GM12878 (cell line): ENCODE data around the gene VPS16. TPM values are rescaled to one million over a fixed set of nuclear protein-coding genes. Genes with fewer than 3 reads are reported as not detected.

Experiments used
- BHLHE40 ChIP-seq, 2 experiments: fragments of 450-650 bp in 1 of 2; IDR thresholded peaks; 2 replicates each; pipeline ENCODE4 v1.6.1; 2011 to 2017; ENCODE audit warnings: low read depth in 2 of 2, borderline replicate concordance in 1 of 2, improper control_type of control experiment in 1 of 2, low read length in 1 of 2, mild to moderate bottlenecking in 1 of 2
- CHD1 ChIP-seq: IDR thresholded peaks from 2 replicates; pipeline ENCODE4 v1.6.1; 2012; ENCODE audit warnings: low read depth, low read length, improper control_type of control experiment
- CREB1 ChIP-seq: IDR thresholded peaks from 2 replicates; pipeline ENCODE4 v1.6.1; 2012; ENCODE audit warnings: low read depth, mild to moderate bottlenecking, inconsistent platforms
- EP300 ChIP-seq, 2 experiments: fragments of 150-350 bp in 1 of 2; IDR thresholded peaks; 2 replicates each; pipeline ENCODE4 v1.6.1; 2011 to 2012; ENCODE audit warnings: low read depth in 2 of 2, low read length in 2 of 2, borderline replicate concordance in 1 of 2, improper control_type of control experiment in 1 of 2, inconsistent platforms in 1 of 2; ENCODE audit not compliant: control insufficient read depth in 1 of 2
- FOXM1 ChIP-seq: IDR thresholded peaks from 2 replicates; pipeline ENCODE4 v1.6.1; 2012; ENCODE audit warnings: low read depth, mild to moderate bottlenecking, inconsistent platforms, low read length, moderate library complexity
- GATAD2B ChIP-seq: fragments of 450-650 bp; conservative IDR thresholded peaks from 2 replicates; pipeline ENCODE4 v1.6.1; 2017; ENCODE audit warnings: low read depth, mild to moderate bottlenecking, moderate library complexity
- IRF5 ChIP-seq: fragments of 450-650 bp; IDR thresholded peaks from 2 replicates; pipeline ENCODE4 v1.6.1; 2017; ENCODE audit warnings: borderline replicate concordance
- NRF1 ChIP-seq: conservative IDR thresholded peaks from 2 replicates; pipeline ENCODE4 v1.6.1; 2011; ENCODE audit warnings: mild to moderate bottlenecking, low read depth, low read length, improper control_type of control experiment
- POLR2AphosphoS2 ChIP-seq: IDR thresholded peaks from 2 replicates; pipeline ENCODE4 v1.6.1; 2011; ENCODE audit warnings: low read depth, mild to moderate bottlenecking, low read length, improper control_type of control experiment, moderate library complexity
- SP1 ChIP-seq: IDR thresholded peaks from one replicate; pipeline ENCODE4 v1.6.1; 2011; ENCODE audit warnings: low read depth, low read length
- STAT1 ChIP-seq: fragments of 450-650 bp; conservative IDR thresholded peaks from 2 replicates; pipeline ENCODE4 v1.6.1; 2014; ENCODE audit warnings: antibody characterized with exemption, mild to moderate bottlenecking
- polyA plus RNA-seq, 11 experiments: library from polyadenylated mRNA; depleted of rRNA in 4 of 11; unstranded in 6 of 11; stranded (reverse) in 5 of 11; fragments of >200 nt; fragmentation: Nextera tagmentation in 4 of 11; fragmentation: Illumina TruSeq in 1 of 11; extraction: Ambion mirVana in 4 of 11; extraction: Trizol in 1 of 11; gene quantifications; 1 replicate in 1 of 11; 2 replicates in 10 of 11; pipeline versions ENCODE4 v1.2.1 to v1.2.3, GENCODE V29; 2011 to 2016; ENCODE audit warnings: inconsistent platforms in 2 of 11, missing spikeins in 2 of 11, low read depth in 1 of 11
- total RNA-seq, 4 experiments: library from RNA; depleted of rRNA in 3 of 4; stranded (reverse); fragments of >200 nt in 3 of 4; fragmentation: Illumina TruSeq in 1 of 4; extraction: Trizol in 1 of 4; gene quantifications; 2 replicates each; pipeline versions ENCODE4 v1.2.1 to v1.2.3, GENCODE V29; 2013 to 2021
- TF ChIP-seq, protein P1 (sequence below): fragments of 450-650 bp; formaldehyde crosslinking; IDR thresholded peaks from 2 replicates; pipeline ENCODE4 v1.4.0; 2020; ENCODE audit warnings: mild to moderate bottlenecking, moderate library complexity
- TF ChIP-seq, protein P2 (sequence below): fragments of 450-650 bp; formaldehyde crosslinking; IDR thresholded peaks from 2 replicates; pipeline ENCODE4 v1.5.0; 2022; ENCODE audit warnings: mild to moderate bottlenecking, missing genetic modification characterization
- TF ChIP-seq, protein P3 (sequence below): IDR thresholded peaks from 2 replicates; pipeline ENCODE4 v1.6.1; 2012; ENCODE audit warnings: low read length, inconsistent platforms
- TF ChIP-seq, protein P4 (sequence below): fragments of 450-650 bp; conservative IDR thresholded peaks from 2 replicates; pipeline ENCODE4 v1.6.1; 2017; ENCODE audit warnings: mild to moderate bottlenecking, moderate library complexity

VPS16 gene
- total and polyA plus RNA-seq, 10 of the 15 experiments (the other 5 are each of a cell fraction or from before 2014, with no cell fraction given) = 8.4 to 37.5 (median 26.4) TPM

DNA sequence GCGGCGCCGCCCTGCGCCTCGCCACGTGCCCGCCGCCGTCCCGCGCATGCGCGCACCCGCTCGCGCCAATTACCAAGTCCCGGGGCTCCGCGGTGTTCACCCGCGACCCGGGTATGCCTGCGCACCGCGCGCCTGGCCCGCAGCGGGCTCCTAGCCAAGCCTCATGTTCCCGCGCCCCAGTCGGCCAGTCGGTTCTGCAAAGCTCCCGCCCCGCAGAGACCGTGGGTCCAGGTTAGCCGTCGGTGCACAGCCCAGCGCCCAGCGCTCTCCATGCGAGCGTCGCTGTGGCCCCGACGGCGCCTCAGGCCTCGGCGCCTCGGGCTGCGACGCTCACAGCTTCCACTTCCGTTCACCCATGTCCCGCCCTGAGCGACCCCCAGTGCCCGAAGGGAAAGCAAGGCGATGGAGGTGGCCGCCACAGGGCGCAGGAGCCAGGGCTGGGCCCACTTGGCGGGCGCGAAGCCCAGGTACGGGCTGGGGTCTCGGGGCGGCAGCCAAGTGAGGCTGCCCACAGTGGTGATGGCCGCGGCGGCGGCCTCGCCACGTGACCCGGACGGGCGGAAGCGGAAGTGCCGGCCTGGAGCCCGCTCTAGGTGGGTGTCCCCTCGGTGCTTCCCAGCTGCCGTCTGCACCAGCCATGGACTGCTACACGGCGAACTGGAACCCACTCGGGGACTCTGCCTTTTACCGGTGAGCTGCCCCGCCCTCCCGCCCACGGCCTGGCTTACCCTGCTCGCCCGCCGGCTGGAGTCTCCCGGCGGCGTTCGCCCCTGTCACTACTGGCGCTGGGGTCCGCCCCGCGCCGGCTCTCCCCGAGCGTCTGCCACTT lies at the start of gene VPS16, which contains the start of gene PCED1A (continued):
- TF ChIP-seq, protein P1, sequence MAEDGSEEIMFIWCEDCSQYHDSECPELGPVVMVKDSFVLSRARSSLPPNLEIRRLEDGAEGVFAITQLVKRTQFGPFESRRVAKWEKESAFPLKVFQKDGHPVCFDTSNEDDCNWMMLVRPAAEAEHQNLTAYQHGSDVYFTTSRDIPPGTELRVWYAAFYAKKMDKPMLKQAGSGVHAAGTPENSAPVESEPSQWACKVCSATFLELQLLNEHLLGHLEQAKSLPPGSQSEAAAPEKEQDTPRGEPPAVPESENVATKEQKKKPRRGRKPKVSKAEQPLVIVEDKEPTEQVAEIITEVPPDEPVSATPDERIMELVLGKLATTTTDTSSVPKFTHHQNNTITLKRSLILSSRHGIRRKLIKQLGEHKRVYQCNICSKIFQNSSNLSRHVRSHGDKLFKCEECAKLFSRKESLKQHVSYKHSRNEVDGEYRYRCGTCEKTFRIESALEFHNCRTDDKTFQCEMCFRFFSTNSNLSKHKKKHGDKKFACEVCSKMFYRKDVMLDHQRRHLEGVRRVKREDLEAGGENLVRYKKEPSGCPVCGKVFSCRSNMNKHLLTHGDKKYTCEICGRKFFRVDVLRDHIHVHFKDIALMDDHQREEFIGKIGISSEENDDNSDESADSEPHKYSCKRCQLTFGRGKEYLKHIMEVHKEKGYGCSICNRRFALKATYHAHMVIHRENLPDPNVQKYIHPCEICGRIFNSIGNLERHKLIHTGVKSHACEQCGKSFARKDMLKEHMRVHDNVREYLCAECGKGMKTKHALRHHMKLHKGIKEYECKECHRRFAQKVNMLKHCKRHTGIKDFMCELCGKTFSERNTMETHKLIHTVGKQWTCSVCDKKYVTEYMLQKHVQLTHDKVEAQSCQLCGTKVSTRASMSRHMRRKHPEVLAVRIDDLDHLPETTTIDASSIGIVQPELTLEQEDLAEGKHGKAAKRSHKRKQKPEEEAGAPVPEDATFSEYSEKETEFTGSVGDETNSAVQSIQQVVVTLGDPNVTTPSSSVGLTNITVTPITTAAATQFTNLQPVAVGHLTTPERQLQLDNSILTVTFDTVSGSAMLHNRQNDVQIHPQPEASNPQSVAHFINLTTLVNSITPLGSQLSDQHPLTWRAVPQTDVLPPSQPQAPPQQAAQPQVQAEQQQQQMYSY = no peak
- TF ChIP-seq CHD1 (no peak), GATAD2B (peak; percentile 93), FOXM1 (no peak), NRF1 (0 out of 2 replicates have a peak, but pooled peaks have one; percentile 25), BHLHE40 (IDR thresholded peaks at IDR 0.05; ENCODE audit: borderline replicate concordance in 1 of 2, low read depth in 2 of 2, low read length in 1 of 2) (peak; percentile 59 to 91; a peak in 3 of 4 replicates), POLR2AphosphoS2 (no peak), IRF5 (no peak), CREB1 (no peak), STAT1 (no peak), EP300 (IDR thresholded peaks at IDR 0.05; ENCODE audit: borderline replicate concordance in 1 of 2, control insufficient read depth in 1 of 2, low read depth in 2 of 2, low read length in 2 of 2) (no peak), SP1 (peak; percentile 12)
- TF ChIP-seq, protein P2, sequence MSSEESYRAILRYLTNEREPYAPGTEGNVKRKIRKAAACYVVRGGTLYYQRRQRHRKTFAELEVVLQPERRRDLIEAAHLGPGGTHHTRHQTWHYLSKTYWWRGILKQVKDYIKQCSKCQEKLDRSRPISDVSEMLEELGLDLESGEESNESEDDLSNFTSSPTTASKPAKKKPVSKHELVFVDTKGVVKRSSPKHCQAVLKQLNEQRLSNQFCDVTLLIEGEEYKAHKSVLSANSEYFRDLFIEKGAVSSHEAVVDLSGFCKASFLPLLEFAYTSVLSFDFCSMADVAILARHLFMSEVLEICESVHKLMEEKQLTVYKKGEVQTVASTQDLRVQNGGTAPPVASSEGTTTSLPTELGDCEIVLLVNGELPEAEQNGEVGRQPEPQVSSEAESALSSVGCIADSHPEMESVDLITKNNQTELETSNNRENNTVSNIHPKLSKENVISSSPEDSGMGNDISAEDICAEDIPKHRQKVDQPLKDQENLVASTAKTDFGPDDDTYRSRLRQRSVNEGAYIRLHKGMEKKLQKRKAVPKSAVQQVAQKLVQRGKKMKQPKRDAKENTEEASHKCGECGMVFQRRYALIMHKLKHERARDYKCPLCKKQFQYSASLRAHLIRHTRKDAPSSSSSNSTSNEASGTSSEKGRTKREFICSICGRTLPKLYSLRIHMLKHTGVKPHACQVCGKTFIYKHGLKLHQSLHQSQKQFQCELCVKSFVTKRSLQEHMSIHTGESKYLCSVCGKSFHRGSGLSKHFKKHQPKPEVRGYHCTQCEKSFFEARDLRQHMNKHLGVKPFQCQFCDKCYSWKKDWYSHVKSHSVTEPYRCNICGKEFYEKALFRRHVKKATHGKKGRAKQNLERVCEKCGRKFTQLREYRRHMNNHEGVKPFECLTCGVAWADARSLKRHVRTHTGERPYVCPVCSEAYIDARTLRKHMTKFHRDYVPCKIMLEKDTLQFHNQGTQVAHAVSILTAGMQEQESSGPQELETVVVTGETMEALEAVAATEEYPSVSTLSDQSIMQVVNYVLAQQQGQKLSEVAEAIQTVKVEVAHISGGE (CRISPR knock-in tag) = peak; percentile 83
- TF ChIP-seq, protein P3, sequence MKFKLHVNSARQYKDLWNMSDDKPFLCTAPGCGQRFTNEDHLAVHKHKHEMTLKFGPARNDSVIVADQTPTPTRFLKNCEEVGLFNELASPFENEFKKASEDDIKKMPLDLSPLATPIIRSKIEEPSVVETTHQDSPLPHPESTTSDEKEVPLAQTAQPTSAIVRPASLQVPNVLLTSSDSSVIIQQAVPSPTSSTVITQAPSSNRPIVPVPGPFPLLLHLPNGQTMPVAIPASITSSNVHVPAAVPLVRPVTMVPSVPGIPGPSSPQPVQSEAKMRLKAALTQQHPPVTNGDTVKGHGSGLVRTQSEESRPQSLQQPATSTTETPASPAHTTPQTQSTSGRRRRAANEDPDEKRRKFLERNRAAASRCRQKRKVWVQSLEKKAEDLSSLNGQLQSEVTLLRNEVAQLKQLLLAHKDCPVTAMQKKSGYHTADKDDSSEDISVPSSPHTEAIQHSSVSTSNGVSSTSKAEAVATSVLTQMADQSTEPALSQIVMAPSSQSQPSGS = no peak
- TF ChIP-seq, protein P4, sequence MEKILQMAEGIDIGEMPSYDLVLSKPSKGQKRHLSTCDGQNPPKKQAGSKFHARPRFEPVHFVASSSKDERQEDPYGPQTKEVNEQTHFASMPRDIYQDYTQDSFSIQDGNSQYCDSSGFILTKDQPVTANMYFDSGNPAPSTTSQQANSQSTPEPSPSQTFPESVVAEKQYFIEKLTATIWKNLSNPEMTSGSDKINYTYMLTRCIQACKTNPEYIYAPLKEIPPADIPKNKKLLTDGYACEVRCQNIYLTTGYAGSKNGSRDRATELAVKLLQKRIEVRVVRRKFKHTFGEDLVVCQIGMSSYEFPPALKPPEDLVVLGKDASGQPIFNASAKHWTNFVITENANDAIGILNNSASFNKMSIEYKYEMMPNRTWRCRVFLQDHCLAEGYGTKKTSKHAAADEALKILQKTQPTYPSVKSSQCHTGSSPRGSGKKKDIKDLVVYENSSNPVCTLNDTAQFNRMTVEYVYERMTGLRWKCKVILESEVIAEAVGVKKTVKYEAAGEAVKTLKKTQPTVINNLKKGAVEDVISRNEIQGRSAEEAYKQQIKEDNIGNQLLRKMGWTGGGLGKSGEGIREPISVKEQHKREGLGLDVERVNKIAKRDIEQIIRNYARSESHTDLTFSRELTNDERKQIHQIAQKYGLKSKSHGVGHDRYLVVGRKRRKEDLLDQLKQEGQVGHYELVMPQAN = peak; percentile 37; the same call in 1 of the 2 replicates
